ENCODE results near the gene RUNX1.

Gene RUNX1

DNA sequence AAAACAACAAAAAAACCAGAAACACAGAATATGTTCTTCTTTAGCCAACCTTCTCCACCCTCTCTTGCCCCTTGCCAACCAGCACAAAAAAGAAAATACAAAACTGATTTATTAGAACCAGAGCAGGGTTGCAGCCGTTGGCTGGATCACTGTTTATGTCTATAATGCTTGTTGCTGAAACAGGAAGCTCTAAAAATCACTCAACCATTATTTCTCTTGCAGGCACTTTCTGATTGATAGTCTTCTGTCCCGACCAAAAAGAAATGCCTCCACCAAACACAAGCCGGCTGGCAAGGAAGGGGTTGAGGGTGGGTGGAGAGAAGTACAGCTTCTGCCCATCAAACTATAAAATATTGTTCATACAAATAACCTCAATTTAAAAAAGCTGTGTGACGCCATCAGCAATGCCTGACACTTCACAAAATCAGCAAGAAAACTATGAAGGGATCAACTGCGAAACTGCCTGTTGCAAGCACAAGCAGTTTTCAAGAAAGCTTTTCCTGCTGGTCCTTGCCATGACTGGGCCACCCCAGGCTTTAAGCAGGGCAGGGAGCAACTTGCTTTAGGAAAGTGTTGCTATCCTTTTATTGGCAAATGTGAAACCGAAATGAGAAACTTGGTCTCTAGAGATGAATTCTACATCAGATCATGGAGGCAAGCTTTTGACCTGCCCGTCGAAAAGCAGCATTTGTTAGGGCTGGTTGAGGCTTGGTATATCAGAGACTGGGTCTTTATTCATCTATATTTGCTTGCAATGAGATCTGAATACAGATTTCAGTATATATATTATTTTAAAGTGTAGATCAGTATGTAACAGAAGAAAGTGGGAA, 174.2 kb downstream of the RUNX1 start:
- Histone ChIP-seq H3K9me3 (ENCODE audit: low read length) (no peaks in the 10 kb centered on the region), H3K4me3 (ENCODE audit: low read length) (no peak overlapping the region), H3K36me3 (ENCODE audit: insufficient read depth, low read length) (no peaks in the 10 kb centered on the region), H2AFZ (ENCODE audit: low read depth, low read length) (no peak overlapping the region), H3K27me3 (ENCODE audit: insufficient read depth, low read length) (no peaks in the 10 kb centered on the region), H3K4me1 (ENCODE audit: insufficient read depth, low read length) (no peaks in the 10 kb centered on the region)

DNA sequence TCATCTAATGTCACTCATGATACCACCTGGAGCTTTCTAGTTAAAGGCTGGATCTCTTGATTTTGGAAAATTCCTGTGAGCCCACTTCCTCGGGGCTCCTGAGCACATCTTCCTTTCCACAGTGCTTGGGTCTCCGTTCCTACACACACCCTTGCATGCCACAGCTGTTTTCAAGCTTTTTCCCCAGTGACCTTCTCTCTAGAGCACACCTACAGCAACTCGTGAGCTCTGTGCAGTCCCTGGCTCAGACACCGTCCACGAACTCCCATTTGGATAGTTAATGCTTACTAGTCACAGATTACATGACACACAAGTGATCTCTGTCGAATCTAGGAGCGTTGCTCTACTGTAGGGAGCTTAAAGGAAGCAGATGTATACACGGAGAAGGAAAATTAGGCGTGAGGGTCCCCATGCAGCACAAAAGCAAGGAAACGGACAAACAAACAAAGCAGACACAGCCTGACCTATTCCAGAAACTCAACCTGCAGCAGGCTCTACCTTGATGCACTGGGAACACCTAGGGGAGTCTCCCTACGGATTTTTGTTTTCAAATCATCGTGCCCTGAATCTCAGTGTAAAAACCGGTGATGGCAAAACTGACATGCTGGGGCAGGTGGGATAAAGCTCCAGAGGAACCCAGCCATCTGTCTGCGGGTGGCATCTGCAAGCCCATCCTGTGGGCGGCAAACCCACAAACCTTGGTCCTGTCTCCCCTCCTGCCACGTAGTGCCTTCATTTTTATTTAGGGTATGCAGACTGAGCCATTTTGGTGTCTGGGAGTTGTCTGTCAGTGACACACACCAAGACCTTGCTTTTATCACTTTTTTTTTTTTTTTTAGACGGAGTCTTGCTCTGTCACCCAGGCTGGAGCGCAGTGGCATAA, 177.8 kb downstream of the RUNX1 start:
- Histone ChIP-seq H3K9me3 (ENCODE audit: low read length) (no peaks in the 10 kb centered on the region), H3K36me3 (ENCODE audit: insufficient read depth, low read length) (no peaks in the 10 kb centered on the region), H3K4me3 (ENCODE audit: low read length) (no peak overlapping the region), H2AFZ (ENCODE audit: low read depth, low read length) (no peak overlapping the region), H3K27me3 (ENCODE audit: insufficient read depth, low read length) (peaks cover 2% of the 10 kb centered on the region), H3K4me1 (ENCODE audit: insufficient read depth, low read length) (no peaks in the 10 kb centered on the region)

DNA sequence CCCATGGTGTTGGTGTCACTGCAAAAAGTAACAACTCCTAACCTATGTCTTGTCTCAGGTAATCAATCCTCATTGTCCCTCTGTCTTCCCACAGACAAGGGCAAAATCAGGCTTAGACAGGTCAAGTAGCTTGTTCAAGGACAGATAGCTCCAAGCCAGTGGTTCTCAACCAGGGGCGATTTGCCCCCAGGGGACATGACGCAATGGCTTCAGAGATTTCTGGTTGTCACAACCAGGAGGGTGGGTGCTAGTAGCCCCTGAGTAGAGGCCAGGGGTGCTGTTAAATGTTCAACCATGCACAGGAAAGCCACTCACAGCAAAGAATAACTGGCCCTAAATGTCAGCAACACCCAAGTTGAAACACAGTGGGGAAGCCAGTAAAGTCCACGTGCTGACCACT, 178.9 kb downstream of the RUNX1 start:
- no peak overlapping the region for H2AFZ ChIP-seq (ENCODE audit: low read depth, low read length)
- peaks cover 3% of the 10 kb centered on the region for H3K27me3 ChIP-seq (ENCODE audit: insufficient read depth, low read length)
- no peaks in the 10 kb centered on the region for H3K36me3 ChIP-seq (ENCODE audit: insufficient read depth, low read length)
- no peaks in the 10 kb centered on the region for H3K9me3 ChIP-seq (ENCODE audit: low read length)
- H3K4me1 ChIP-seq (ENCODE audit: insufficient read depth, low read length), result peaks cover 8% of the 10 kb centered on the region
- H3K4me3 ChIP-seq (ENCODE audit: low read length), result no peak overlapping the region

DNA sequence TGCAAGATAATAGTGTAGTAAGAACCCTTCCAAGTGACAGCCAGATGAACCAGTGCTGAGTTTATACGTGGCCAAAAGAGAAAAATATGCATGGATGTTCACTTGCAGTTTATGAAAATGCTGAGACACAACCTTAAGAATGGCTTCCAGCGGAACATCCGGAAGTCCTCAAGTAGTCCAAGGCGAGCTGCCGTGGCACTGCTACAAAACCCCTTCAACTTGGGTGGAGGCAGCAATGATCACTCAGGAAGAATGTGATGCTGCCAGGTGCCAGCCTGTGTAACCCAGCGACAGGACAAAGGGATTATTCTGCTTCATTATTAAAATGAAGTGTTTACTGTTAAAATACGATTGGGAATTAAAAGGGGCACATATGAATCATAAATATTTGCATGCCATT, 179.6 kb downstream of the RUNX1 start:
- Histone ChIP-seq H3K36me3 (ENCODE audit: insufficient read depth, low read length) (no peaks in the 10 kb centered on the region), H3K4me1 (ENCODE audit: insufficient read depth, low read length) (peaks cover 10% of the 10 kb centered on the region), H3K4me3 (ENCODE audit: low read length) (no peak overlapping the region), H3K27me3 (ENCODE audit: insufficient read depth, low read length) (peaks cover 4% of the 10 kb centered on the region), H2AFZ (ENCODE audit: low read depth, low read length) (no peak overlapping the region), H3K9me3 (ENCODE audit: low read length) (no peaks in the 10 kb centered on the region)

DNA sequence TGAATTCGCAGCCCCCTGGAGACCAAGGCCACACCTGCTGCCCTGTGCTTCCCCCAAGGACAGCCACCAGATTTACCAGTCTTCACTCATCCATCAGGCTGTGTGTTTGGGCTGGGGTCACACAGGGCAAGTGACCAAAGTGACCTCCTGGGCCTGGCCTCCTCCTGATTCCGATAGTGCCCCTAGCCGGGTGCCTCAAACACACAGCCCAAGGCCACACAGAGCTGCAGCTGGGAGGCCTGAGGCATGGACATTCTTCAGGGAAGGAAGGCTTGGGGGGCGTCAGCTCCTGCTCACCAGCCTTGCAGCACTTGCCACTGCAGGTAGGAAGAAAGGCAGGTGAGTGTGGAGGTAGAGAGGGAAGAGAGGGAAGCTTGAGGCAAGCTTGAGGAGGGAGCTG, 181.3 kb downstream of the RUNX1 start:
- peaks cover 4% of the 10 kb centered on the region for H3K27me3 ChIP-seq (ENCODE audit: insufficient read depth, low read length)
- no peak overlapping the region for H2AFZ ChIP-seq (ENCODE audit: low read depth, low read length)
- H3K4me3 ChIP-seq (ENCODE audit: low read length), result no peak overlapping the region
- H3K36me3 ChIP-seq (ENCODE audit: insufficient read depth, low read length), result no peaks in the 10 kb centered on the region
- peaks cover 10% of the 10 kb centered on the region for H3K4me1 ChIP-seq (ENCODE audit: insufficient read depth, low read length)
- no peaks in the 10 kb centered on the region for H3K9me3 ChIP-seq (ENCODE audit: low read length)

DNA sequence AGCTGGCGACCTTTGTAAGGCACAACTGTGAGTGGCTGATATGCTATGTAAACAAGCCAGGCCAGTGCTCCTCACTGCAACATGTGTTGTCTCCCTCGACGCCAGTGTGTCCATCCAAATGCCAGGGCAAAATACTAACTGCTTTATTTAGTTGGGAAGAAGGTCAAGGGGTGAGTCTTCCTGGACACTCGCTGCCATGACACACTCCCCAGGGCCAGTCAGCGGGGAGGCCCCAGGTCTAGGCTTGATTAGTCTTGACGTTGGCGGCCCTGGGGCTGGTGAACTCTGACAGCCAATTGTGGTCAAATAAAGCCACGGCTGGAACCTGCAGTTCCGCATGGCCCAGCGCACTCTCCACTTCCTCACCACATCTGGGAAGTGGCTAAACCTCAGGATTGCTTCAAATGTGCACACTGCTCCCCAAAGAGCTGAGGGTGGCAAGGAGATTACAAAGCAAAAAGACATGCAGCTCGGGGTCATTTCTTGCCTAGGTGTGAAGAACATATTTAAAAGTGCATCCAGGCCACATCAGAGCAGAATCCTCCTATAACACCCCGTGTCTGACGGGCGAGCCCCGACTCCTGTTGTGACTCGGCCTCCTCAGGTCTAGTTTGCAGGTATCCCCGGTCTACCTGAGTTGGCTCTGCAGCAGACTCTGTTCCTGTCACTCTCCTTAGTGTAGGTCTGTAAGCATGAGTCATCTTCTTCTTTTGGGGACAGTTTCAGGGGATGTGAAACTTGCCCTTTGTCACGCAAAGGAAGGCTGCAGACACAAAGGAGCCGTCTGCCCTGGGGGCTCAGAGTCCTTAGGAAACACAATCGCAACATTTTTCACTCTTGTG, 183.5 kb downstream of the RUNX1 start:
- Histone ChIP-seq H3K4me3 (ENCODE audit: low read length) (no peak overlapping the region), H3K27me3 (ENCODE audit: insufficient read depth, low read length) (peaks cover 4% of the 10 kb centered on the region), H3K9me3 (ENCODE audit: low read length) (no peaks in the 10 kb centered on the region), H2AFZ (ENCODE audit: low read depth, low read length) (no peak overlapping the region), H3K4me1 (ENCODE audit: insufficient read depth, low read length) (peaks cover 10% of the 10 kb centered on the region), H3K36me3 (ENCODE audit: insufficient read depth, low read length) (no peaks in the 10 kb centered on the region)

DNA sequence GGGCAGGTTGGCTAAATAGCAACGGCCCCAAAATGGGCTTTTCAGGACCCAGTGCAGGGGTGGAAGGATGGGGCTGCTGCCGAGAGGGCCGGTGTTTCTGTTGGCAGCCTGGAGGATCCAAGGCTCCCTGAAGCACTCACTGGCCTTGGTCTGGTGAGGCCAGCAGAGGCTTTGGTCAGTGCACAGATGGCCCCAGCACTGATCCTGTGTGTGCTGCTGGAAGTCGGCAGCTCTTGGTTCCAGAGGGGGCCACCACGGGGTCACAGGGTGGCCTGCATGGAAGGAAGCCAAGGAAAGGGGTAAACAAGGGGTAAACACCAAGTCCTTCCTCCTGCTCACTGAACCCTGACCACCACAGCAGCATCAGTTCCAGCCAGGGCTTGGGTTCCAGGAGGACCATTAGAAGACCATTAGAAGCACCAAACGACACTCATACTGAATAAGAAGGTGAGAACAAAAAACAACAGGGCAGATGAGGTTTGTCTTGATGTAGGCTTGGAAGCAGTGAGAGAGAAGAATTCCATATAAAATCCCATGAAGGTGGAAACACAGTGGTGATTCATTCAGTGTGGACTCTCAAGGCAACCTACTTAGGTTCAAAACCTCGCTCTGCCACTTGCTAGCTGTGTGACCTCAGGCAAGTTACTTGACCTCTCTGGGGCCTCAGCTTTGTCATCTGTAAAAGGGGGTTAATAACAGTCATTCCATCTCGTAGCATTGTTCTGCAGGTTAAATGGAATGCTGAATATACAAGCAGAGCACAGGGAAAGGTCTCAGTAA, 184.5 kb downstream of the RUNX1 start:
- Histone ChIP-seq H3K36me3 (ENCODE audit: insufficient read depth, low read length) (no peaks in the 10 kb centered on the region), H2AFZ (ENCODE audit: low read depth, low read length) (no peak overlapping the region), H3K4me3 (ENCODE audit: low read length) (no peak overlapping the region), H3K27me3 (ENCODE audit: insufficient read depth, low read length) (peaks cover 4% of the 10 kb centered on the region), H3K4me1 (ENCODE audit: insufficient read depth, low read length) (peaks cover 10% of the 10 kb centered on the region), H3K9me3 (ENCODE audit: low read length) (no peaks in the 10 kb centered on the region)

DNA sequence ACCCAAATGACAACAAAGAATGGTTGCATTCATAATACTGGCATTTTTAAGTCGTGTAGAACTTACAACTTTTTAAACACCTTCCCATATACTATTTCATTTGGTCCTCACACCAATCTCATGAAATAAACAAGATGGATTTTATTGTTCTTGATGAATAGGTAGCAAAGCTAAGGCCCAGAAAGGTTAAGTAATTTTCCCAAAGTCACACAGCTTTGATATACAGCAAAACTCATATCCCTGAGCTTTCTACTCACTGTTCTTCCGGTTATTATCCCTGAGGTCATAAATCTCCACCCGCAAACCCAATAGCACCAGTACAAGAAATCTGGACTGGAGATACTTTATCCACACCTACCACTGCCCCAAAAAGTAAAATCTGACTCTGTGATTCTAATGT, 186.2 kb downstream of the RUNX1 start:
- no peaks in the 10 kb centered on the region for H3K9me3 ChIP-seq (ENCODE audit: low read length)
- no peaks in the 10 kb centered on the region for H3K36me3 ChIP-seq (ENCODE audit: insufficient read depth, low read length)
- H2AFZ ChIP-seq (ENCODE audit: low read depth, low read length), result no peak overlapping the region
- peaks cover 10% of the 10 kb centered on the region for H3K4me1 ChIP-seq (ENCODE audit: insufficient read depth, low read length)
- peaks cover 4% of the 10 kb centered on the region for H3K27me3 ChIP-seq (ENCODE audit: insufficient read depth, low read length)
- no peak overlapping the region for H3K4me3 ChIP-seq (ENCODE audit: low read length)

DNA sequence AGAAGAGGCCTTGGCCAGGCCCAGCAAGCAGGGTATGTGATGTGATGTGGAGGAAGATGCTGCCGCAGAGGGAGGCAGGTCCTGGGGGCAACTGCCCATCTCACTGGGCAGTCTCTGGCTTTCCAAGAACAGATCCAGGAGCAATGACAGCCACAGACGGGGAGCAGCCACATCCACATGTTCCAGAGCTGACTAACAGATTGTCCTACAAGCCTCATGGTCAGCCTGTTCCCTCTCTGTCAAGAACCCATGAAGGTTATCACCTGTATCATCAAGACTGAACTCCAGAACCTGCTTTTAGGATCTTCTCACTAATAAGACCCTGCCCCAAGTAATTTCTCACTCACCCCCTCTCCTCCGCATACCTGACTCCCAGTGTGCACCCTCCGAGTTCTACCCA, 187.8 kb downstream of the RUNX1 start:
- Histone ChIP-seq H3K27me3 (ENCODE audit: insufficient read depth, low read length) (peaks cover 3% of the 10 kb centered on the region), H3K36me3 (ENCODE audit: insufficient read depth, low read length) (no peaks in the 10 kb centered on the region), H3K4me1 (ENCODE audit: insufficient read depth, low read length) (peaks cover 10% of the 10 kb centered on the region), H3K9me3 (ENCODE audit: low read length) (no peaks in the 10 kb centered on the region), H2AFZ (ENCODE audit: low read depth, low read length) (no peak overlapping the region), H3K4me3 (ENCODE audit: low read length) (no peak overlapping the region)

DNA sequence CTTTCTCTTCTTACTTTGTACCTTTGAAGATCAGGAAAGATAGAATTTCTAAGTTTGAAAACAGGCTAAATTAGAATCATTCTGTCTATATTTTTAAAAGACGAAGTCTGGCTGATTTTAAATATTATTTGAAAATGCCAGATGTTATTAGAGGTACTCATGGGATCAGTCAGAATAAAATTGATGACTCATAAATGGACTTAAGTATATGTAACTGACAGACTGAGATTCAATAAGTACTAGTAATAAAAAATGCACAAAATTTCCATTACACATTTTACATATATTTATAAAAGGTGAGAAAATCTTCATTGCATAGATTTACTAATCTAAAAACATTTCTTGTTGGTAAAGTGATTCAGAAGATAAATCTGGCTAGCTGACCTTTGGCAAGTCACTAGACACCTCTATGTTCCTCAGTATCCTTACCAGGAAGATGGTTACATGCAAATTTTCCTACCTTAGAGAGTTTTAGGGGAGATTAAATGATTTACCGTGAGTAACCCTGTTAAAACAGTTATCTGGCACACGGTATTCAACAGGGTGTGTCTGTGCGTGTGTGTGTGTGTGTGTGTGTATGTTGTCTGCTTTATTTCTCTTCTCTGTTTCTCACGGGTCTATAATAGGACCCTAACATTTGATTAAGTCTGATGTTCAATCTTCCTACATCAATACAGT, 189.0 kb downstream of the RUNX1 start:
- no peaks in the 10 kb centered on the region for H3K27me3 ChIP-seq (ENCODE audit: insufficient read depth, low read length)
- no peak overlapping the region for H2AFZ ChIP-seq (ENCODE audit: low read depth, low read length)
- H3K4me3 ChIP-seq (ENCODE audit: low read length), result no peak overlapping the region
- H3K36me3 ChIP-seq (ENCODE audit: insufficient read depth, low read length), result no peaks in the 10 kb centered on the region
- peaks cover under 1% of the 10 kb centered on the region for H3K4me1 ChIP-seq (ENCODE audit: insufficient read depth, low read length)
- no peaks in the 10 kb centered on the region for H3K9me3 ChIP-seq (ENCODE audit: low read length)

DNA sequence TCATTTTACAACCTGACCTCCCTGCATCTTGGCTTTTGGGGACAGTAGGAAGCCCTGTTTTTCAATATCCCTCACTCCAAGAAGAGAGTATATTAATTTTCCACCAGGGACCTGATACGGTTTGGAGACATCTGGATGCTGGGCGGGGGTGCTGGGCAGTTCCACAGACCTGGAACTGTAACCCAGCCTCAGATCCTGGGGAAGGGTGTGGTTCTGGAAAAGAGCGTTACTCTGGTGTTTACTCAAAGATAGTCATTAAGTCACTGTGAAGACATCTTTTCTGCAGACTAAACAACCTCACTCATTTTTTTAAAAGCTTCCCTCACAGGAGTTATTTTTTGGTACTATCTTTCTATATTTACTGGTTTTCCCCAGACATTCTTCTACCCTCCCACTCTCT, 190.5 kb downstream of the RUNX1 start:
- H3K36me3 ChIP-seq (ENCODE audit: insufficient read depth, low read length), result no peaks in the 10 kb centered on the region
- H3K4me3 ChIP-seq (ENCODE audit: low read length), result no peak overlapping the region
- H3K4me1 ChIP-seq (ENCODE audit: insufficient read depth, low read length), result no peaks in the 10 kb centered on the region
- no peaks in the 10 kb centered on the region for H3K27me3 ChIP-seq (ENCODE audit: insufficient read depth, low read length)
- no peak overlapping the region for H2AFZ ChIP-seq (ENCODE audit: low read depth, low read length)
- no peaks in the 10 kb centered on the region for H3K9me3 ChIP-seq (ENCODE audit: low read length)

DNA sequence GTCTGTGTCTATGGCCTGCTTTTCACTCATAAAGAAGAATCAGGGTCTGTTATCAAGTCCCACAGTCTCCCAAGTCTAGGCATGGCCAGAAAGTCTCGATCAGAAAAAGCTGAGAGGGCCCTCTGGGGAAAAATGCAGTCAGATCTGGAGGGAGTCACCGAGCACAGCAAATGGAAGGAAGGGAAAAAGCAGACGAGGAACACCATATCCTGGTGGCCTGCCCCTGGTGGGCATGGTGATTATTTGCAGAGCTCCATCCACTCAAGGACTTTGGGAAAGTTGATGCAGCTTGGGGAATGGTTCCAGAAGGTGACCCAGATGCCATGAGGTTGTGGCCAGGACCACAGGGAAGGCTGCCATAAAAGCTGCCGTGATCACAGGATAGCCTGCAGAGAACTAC, 191.2 kb downstream of the RUNX1 start:
- no peaks in the 10 kb centered on the region for H3K36me3 ChIP-seq (ENCODE audit: insufficient read depth, low read length)

More for the DNA sequence above, 191.2 kb downstream of the RUNX1 start:
- no peaks in the 10 kb centered on the region for H3K4me1 ChIP-seq (ENCODE audit: insufficient read depth, low read length)
- H3K9me3 ChIP-seq (ENCODE audit: low read length), result no peaks in the 10 kb centered on the region
- no peak overlapping the region for H3K4me3 ChIP-seq (ENCODE audit: low read length)
- no peaks in the 10 kb centered on the region for H3K27me3 ChIP-seq (ENCODE audit: insufficient read depth, low read length)
- no peak overlapping the region for H2AFZ ChIP-seq (ENCODE audit: low read depth, low read length)

All from neuron (in vitro differentiated cells).